ENCODE results near the gene LRP6. TPM values are rescaled to one million over a fixed set of nuclear protein-coding genes. Genes with fewer than 3 reads are reported as not detected.

The LRP6 gene
- total RNA-seq, 2 donors from 2014 or later: 26.2 to 37.9 TPM

- Histone ChIP-seq H3K27ac (no peak overlapping the region), H3K4me3 (no peak overlapping the region), H3K4me1 (no peaks in the 10 kb centered on the region), H3K9ac (ENCODE audit: low read depth in 2 of 2, low read length in 2 of 2) (no peak overlapping the region), H3K36me3 (no peaks in the 10 kb centered on the region), H3K27me3 (no peaks in the 10 kb centered on the region), H3K9me3 (no peaks in the 10 kb centered on the region)
- intact Hi-C loops (cut with DNase I): no loop called here
- no peak for DNase-seq
- TF ChIP-seq CTCF (IDR thresholded peaks at IDR 0.05): no peak
These were observed 86.3 kb downstream of the LRP6 start for GRCh38 chr12:12180575-12180974.

GRCh38 chr12:12180136-12180535 lies 86.7 kb downstream of the LRP6 start:
- Histone ChIP-seq H3K36me3 (no peaks in the 10 kb centered on the region), H3K4me1 (no peaks in the 10 kb centered on the region), H3K9me3 (no peaks in the 10 kb centered on the region), H3K9ac (ENCODE audit: low read depth in 2 of 2, low read length in 2 of 2) (no peak overlapping the region), H3K4me3 (no peak overlapping the region), H3K27ac (no peak overlapping the region), H3K27me3 (no peaks in the 10 kb centered on the region)
- intact Hi-C loops (cut with DNase I): no loop called here
- no peak for TF ChIP-seq CTCF (IDR thresholded peaks at IDR 0.05)
- no peak for DNase-seq

GRCh38 chr12:12178559-12178958 lies 88.3 kb downstream of the LRP6 start:
- no peak overlapping the region for H3K27ac ChIP-seq
- no peaks in the 10 kb centered on the region for H3K4me1 ChIP-seq
- no peaks in the 10 kb centered on the region for H3K9me3 ChIP-seq
- H3K36me3 ChIP-seq: no peaks in the 10 kb centered on the region
- no peak overlapping the region for H3K9ac ChIP-seq (ENCODE audit: low read depth in 2 of 2, low read length in 2 of 2)
- TF ChIP-seq CTCF (IDR thresholded peaks at IDR 0.05): no peak
- no peak overlapping the region for H3K4me3 ChIP-seq
- intact Hi-C loops (cut with DNase I): no loop called here
- no peaks in the 10 kb centered on the region for H3K27me3 ChIP-seq
- DNase-seq: no peak

DNA sequence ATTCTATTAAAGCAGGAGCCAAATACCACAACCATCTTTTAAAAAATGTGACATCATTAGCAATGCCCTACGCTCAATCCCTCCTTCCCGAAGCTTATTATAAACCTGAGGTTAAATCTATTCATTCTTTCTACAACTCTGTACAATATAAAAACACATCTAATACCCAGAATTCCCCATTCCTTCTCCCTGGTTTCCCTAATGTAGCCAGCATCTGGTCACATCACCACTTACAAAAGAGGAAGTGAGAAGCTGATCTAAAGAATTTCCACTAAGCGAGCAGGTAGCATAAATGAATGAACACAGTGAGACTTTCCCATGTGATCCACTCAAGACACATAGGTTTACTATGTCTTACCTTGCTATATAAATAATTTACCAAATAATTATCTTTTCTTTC lies 90.4 kb downstream of the LRP6 start:
- no peak for DNase-seq
- Histone ChIP-seq H3K36me3 (no peaks in the 10 kb centered on the region), H3K9ac (ENCODE audit: low read depth in 2 of 2, low read length in 2 of 2) (no peak overlapping the region), H3K4me1 (no peaks in the 10 kb centered on the region), H3K27me3 (no peaks in the 10 kb centered on the region), H3K27ac (no peak overlapping the region), H3K4me3 (no peak overlapping the region), H3K9me3 (no peaks in the 10 kb centered on the region)
- intact Hi-C loops (cut with DNase I): no loop called here
- no peak for TF ChIP-seq CTCF (IDR thresholded peaks at IDR 0.05)

DNA sequence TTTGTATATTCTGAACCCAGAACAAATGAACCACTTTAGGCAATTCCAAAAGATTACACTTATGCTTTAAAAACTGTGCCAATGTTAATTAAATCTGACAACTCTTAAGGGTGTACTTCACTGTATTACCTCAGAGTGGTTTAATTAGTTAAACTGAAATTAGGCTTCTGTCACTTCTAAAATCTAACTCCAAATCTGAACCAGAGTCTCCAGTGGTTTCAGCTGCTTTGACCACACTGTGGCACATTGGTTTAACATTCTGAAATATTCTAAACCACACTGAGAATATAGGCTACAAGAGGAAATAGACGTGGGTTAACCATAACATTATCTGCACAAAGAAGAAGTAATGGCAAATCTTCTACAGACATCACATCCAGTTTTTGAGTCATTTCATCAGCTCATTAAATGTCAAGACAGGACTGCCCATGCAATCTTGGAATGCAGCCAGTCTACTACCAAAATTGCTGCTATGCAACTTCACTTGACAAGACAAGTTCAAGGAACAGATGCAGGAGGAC lies 94.8 kb downstream of the LRP6 start:
- Histone ChIP-seq H3K9me3 (no peaks in the 10 kb centered on the region), H3K9ac (ENCODE audit: low read depth in 2 of 2, low read length in 2 of 2) (no peak overlapping the region), H3K4me3 (no peak overlapping the region), H3K27ac (no peak overlapping the region), H3K27me3 (no peaks in the 10 kb centered on the region), H3K36me3 (no peaks in the 10 kb centered on the region), H3K4me1 (no peaks in the 10 kb centered on the region)
- TF ChIP-seq CTCF (IDR thresholded peaks at IDR 0.05): no peak
- no peak for DNase-seq
- intact Hi-C loops (cut with DNase I): no loop called here

DNA sequence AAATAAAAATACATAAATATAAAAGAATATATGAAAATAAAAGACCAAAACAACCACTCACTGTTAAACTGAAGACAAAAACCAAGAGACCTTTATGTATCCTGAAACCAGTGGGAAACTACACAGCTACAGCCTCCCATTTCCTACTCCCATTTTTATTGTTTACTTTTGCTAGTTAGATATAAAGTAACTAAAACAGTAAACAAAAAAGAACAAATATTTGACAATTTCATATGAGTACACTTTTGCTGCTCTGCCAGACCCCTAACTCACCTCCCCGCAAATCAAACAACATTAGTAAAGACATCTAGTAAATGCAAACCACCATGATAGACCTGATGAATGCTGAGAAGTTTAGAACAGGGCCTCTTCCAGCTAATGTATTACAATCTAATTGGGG lies 99.0 kb downstream of the LRP6 start:
- Histone ChIP-seq H3K9ac (ENCODE audit: low read depth in 2 of 2, low read length in 2 of 2) (no peak overlapping the region), H3K27me3 (no peaks in the 10 kb centered on the region), H3K4me3 (no peak overlapping the region), H3K4me1 (no peaks in the 10 kb centered on the region), H3K36me3 (no peaks in the 10 kb centered on the region), H3K9me3 (no peaks in the 10 kb centered on the region), H3K27ac (no peak overlapping the region)
- TF ChIP-seq CTCF (IDR thresholded peaks at IDR 0.05): no peak
- DNase-seq: no peak
- intact Hi-C loops (cut with DNase I): no loop called here

All from colonic mucosa (tissue), 4 donors.